NCI-H345 treated with DMSO at 0.1 percent for 48 hours (cell line): Measurements from ENCODE around the gene VAPA.

Source experiments
- DNase-seq: peaks from one replicate; lab custom pipeline; 2025; ENCODE audit not compliant: unreplicated experiment; lab: John Stamatoyannopoulos, UW

Gene VAPA

DNA sequence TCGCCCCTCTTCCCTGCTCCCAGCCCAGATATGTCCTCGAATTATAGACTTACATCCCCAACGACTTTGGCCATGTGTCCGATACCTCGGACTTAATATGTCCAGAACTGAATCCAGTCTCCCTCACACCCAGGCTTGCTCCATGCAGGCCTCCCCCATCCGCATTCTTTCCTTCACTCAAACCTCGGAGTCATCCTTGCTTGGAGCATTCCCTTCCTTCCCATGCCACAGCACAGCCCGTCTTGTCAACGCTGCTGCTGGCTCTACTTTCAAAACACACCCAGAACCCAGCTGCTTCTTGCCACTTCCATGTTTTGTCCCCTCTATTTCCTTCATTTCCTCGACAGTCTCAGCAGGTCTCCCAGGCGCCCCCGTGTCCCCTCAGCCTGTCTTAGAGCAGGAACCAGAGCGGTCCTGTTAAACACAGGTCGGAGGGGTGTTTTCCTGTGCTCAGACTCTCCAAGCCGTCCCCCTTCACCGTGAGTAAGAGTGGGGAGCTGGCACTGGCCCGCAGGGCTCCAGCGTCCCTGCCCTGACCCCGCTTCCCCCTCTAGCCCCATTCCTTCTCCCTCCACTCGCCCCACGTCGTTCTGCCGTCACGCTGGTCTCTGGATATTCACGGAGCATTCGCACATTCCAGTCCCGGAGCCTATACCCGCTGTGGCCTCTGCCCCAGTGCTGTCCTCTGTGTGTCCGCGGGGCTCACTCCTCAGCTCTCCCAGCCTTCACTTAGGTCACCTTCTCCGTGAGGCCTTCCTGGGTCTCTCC lies 54.4 kb downstream of the VAPA start:
- DNase-seq: no peak

DNA sequence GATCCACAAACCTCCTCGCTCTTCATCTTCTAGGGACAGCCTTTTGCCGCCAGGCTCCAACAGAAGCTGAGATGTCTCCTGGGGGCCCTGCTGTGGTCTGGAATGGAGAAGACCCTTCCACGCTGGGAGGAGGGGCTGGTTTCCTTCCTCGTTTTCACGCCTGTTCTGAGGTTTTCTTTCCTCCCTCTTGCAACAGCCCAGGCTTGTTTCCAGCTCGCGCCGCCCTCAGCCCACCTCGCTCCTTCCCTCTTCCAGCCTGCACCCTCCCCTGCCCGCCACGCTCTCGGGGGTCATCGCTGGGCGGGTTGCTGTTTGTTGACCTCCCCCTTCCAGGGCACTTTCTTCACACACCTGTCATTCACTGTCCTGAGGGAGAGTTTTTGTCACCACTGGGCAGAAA lies 55.4 kb downstream of the VAPA start:
- no peak for DNase-seq

DNA sequence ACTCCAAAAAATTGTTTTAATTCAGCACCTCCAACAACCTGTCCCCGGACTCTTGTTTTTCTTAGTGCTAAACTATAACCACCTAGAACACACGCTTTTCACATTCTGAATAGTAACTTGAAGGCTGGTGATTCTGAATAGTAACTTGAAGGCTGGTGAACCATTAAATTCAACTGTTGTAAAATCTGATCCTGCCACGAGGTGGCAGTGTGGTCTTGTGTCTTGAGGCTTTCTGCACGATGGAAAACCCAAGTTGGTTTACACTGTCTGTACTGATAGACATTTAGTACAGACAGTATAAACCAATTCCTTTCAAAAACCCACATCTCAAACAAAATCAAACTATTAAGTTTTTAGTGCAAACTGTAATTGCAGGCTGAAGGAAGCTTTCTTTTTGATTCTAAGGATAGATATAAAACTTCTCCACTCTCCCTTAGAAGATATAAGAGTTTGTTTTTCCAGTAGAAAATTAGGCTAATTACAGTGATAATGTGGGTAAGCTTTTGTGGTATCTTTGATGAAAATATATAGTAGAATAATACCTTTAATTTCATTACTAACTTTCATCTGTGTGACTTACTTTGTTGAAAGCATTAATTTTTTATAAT lies 57.6 kb downstream of the VAPA start:
- DNase-seq: peak; percentile 82

DNA sequence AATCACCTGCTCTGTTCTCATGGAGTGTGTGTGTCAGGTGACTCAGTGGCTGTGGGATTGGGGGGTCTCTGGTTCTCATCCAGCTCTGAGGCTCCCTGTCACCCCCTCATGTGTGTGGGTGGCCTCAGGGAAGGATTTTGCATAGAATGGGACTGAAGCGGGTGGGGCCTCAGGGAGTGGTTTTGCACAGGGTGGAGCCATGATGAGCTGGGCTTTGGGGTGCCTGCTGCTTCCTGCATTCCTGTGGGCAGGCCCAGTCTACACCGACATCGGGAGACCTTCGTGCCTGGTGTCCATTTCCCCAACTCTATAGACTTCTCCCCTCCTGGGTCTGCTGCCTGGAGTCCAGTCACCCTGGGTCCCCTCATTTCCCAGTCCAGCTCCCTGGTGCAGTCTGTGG lies 59.7 kb downstream of the VAPA start:
- DNase-seq: no peak

DNA sequence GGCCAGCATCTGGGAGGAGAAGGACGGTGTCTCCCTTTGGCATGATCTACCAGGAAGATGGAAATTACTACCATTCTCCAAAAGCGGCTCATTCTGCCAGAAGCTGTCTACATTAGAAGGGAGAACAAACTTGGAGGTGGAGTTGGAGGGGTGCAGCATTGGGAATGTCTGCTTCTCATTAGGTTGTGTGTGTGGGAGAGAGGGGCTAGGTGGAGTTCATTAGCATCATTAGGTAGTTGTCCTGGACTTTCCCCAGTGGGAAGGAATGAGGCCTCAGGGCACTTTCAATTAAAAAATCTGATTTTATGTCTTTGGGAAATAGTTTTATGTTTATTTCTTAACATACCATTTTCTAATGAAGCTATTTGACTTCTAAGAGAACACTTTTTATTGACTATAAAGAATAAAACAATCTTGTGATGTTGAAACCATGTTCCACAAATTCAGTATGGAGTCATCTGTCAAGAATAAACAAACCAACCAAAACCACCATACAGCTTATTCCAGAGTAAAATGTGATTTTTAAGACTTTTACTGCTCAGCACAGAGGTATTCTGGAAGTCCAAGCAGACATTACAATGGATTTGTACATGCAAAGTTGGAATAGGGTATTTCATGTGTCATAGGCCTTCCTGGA lies 60.6 kb downstream of the VAPA start:
- DNase-seq: no peak

DNA sequence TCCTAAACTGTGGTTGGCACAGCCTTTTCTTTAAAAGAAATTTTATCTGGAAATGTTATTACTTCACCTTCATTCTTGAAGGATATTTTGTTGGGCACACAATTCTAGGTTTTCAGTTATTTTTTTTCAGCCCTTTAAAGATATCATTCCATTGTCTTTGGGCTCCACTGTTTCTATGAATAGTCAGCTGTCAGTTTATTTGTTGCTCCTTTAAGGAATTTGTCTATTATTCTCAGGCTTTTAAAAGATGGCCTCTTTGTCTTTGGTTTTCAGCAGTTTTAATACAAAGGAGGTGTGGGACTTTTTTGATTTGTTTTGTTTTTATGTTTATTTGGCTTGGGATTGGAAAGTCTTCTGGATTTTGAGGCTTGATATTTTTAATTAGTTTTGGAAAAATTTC lies 61.8 kb downstream of the VAPA start:
- no peak for DNase-seq

DNA sequence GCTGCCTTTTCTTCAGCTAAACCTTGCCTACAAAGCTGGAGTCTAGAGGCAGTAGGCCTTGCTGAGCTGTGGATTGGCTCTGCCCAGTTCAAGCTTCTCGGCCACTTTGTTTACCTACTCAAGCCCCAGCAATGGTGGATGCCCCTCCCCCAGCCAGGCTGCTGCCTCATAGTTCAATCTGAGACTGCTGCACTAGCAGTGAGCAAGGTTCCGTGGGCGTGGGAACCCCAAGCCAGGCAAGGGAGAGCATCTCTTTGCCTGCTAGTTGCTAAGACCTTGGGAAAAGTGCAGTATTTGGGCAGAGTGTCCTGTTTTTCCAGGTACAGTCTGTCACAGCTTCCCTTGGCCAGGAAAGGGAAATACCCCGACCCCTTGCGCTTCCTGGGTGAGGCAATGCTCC lies 68.9 kb downstream of the VAPA start:
- no peak for DNase-seq

DNA sequence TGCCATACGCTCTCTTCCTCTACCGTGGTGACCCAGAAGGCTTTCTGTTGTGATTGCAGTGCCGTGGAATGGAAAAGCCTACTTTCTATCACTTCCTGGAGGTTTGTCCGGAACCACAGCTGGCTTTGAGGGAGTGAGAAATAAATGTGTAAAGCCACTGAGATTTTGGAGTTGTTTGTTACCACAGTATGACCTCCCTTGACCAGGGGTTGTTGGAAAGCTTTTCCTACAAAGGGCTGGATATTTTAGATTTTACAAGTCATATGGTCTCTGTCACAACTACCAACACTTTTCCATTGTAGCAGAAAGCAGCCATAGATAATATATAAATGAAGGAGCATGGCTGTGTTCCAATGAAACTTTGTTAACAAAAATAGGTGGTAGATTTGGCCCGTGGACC lies 70.3 kb downstream of the VAPA start:
- no peak for DNase-seq

DNA sequence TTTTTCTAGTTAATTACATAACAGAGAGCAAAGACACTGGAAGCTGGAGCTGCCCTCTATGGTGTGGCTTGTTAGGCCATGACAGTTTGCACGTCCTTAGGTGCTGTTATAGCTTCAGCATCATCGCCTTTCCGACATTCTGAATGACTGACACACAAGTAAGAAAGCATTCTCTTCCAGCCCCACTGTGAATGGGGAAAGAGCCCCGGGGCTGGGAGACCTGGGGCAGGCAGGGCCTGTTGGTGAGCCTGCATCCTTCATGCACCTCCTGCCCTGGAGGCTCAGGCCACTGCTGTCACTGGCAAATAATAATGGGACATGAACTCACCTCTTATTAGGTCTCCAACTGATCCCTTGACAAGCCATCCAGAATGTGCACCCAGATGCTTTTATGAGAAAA lies 71.8 kb downstream of the VAPA start:
- DNase-seq: no peak

DNA sequence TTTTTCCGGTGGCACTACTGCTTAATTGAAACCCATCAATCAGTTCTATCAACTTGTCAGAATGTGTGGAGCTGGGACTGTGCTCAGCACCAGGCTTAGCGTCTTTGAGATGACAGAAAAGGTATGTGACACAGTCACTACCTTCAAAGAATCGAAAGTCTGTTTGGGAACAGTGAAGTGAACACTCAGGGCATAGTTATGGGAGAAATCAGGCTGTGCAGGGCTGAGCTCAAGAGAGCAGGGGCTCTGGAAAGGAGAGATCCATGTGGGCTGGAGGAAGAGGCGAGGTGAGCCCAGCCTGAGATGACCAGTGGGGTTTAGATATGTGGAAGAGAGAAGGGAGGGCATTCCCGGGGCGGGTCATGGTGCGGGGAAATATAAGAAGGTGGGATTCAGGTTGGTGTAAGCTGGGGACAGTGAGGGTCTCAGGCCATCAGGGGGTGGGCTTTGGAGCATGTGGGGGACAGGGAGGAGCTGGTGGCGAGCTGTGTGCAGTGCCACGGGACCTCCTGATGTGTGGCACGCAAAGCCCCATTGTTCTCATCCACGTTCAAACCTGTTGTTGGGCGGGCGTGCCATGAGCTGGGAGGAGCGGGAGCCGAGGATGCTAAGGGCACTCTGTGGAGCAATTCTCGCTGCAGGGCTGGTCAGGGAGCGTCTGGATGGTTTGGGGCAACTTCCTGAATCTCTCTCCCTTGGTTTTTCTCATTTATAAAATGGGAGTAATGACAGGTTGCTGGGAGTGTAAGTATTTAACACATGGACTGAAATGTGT lies 72.5 kb downstream of the VAPA start:
- DNase-seq: no peak

DNA sequence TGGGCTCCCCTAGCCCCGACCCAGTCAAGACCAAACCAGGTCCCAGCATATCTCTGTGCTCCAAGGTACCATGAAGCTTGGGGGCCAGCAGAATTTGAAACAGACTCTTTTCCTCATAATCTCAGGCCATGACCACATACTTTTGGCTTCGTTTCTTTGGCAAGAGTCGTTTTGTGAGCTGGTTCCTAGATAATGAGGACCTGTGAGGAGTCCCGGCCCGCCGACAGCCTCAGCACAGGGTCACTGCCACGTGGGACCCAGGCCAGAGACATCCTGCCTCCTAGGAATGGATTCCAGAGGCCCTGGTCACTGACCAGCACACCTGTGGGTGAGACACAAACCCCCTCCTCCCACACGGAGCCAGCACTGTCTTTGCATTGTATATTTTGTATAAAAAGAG lies 73.5 kb downstream of the VAPA start:
- no peak for DNase-seq

DNA sequence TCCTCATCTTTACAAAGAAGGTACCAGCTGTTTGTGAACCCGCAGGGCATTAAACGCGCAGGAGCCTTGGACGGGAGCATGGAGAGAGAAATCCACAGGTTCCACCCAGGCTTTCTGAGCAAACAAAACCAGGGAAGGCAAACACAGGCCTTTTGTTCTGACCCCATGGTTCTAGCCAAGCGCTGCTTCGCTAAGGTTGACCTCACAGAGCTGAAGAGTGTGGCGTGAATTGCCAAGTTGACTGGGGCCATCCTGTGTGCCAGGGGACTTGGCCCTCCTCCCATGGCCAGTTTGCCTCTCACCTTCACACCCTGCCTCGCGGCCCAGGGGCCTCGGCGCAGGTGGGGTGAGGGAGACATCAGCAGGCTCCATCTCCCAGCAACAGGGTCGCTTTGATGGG lies 74.1 kb downstream of the VAPA start:
- peak; percentile 67 for DNase-seq

DNA sequence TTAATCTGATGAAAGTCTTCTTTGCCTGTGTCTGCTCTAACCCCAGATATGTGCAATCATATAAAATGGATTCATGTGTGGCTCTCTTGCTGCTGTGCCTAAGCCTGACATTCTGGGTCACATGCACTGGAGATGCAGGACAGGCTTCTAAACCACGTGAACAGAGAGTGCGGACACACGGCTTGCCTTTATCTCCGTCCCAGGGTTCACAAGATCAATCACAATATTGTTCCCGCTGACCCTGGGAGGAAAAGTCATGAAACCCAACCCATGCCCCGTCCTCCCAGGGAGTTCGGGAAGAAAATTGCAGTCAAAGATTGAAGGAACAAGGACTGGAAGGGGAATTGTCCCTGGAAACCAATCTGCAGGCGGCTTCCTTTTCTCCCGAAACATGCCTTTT lies 74.8 kb downstream of the VAPA start:
- DNase-seq: no peak

DNA sequence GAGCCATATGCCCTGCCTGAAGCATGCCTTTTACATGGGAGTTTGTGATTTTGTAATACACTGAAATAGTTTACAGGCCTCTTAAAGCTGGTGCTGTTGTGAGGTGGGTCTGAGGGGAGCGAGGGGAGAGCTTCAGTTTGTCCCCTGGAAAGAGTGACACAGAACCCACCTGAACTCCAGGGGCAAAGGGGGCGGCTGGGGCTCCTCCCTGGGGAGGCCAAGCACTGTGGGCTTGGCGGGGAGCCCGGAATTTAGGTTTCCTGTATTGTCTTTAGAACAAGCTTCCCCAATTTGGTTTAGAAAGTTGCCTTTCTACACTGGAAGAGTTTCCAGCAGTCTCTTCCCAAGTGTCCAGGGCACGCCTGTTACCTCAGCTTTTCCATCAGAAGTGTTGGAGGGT lies 75.7 kb downstream of the VAPA start:
- DNase-seq: no peak

DNA sequence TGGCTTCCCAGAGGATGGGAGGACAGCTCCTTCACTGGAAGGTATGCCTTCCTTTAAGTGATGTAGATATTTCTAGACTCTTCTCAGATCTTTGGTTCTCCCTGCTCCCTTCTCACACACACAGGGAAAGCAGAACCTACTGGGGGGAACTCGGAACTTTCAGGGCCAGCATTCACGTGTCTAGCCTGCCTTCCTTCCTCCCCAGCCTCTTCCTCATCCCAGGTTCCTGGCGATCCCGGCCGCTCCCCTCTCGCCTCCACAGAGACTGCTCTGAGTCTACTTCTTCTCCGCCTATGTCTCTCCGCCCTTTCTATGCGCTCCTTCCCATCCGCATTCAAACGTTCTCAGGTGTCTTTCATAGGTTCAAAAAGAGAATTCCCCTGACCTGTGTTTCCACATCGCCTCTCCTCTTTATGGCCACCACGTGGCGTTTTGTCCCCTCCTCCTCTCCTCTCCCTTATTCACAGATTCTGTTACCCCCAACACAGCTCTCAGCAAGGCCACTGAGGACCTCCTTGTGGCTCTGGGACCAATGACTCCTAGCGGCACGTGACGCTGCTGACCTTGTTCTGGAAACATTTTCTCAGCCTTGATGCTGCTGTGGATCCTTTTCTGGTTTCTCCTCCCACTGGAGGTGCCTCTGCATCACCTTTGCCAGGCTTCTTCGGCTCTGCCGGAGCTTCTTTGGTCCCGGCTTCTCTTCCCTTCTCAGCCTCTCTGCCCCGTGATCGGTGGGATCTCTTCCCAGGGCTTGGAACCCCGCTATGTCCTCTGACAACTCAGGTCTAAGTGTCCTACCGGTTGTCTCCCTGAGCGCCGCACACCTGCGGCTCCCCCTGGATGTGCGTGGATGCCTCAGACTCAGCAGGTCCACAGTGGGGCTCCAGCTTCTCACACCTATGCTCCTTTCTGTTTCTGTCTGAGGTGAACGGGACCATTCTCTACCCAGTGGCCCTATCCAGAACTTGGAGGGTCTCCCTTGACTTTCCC lies 77.5 kb downstream of the VAPA start:
- no peak for DNase-seq

DNA sequence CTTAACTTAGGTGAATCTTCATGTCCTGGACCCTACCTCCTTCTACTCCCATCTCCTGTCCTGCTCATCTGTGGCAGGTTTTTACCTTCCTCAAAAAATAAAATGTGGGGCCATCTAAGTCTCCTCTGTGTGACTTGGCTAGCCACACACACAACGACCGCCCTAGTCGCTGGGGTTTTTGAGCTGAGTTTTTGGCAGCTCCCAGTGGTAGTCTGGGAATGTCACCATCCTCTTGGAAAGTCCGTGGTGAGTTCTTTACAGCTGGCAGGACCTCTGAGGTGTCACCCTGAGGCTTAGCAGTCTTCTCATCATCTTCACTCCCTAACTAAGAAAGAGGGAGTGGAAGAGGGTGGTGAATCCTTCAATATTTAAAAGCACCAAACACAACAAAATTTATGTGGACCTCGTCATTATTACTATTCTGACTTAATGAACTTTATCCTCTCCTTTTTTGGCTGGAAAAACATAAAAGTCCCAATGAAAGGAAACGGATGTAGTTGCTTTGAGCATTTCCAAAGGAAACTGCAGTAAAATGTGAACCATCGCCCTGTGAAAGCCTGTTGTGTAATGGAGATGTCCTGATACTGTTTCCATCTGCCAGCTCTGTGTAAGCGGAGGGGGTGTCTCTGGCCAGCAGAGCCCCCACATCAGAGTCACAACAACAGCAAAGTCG lies 78.6 kb downstream of the VAPA start:
- DNase-seq: no peak

DNA sequence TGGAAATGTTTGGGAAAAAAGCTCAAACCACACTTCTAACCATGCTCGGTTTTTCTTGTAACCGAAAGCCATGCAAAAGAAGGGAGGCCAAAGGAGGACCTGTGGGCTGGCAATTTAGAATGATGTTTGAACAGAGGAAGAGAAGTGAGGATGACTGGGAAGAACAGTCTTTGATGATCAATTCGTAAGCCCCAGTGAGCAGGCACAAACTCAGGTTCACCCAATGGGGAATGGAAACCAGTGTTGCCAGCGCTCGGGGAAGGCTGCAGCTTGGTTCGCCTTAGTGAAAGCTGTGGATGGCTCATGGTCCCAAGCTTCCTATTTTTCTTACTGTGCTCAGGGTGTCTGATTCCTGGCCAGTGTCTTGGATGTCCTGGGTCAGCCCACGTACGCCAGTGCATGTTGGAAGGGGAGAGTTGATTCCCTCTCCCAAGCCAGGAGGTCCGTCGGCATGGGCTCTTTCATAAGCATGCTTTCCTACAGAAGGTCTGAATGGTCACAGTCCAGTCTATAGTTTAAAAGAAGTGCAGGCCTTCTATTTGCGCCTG lies 79.2 kb downstream of the VAPA start:
- no peak for DNase-seq

DNA sequence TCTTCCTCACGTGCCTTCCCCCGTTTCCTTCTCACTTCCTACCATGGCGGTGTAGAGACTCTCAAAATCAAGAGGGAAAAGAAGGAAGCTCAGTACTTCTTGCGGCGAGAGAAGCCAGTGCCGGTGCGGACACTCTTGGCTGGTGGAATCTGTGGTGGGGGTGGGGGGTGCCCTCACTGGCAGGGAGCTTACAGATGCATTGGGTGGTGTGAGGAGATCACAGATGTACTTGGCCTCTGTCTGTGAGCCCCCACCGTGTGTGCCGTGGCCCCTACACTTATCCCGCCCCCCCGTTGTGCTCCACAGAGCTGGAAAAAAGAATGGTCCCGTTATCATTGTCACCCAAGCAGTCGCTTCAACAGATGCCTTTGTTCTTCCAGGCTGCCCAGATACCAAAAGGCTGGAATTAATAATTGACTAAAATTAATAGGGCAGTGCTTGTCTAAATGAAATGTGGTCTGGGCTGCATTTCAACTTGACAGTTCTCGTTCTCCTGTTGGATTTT lies 79.8 kb downstream of the VAPA start:
- DNase-seq: no peak

DNA sequence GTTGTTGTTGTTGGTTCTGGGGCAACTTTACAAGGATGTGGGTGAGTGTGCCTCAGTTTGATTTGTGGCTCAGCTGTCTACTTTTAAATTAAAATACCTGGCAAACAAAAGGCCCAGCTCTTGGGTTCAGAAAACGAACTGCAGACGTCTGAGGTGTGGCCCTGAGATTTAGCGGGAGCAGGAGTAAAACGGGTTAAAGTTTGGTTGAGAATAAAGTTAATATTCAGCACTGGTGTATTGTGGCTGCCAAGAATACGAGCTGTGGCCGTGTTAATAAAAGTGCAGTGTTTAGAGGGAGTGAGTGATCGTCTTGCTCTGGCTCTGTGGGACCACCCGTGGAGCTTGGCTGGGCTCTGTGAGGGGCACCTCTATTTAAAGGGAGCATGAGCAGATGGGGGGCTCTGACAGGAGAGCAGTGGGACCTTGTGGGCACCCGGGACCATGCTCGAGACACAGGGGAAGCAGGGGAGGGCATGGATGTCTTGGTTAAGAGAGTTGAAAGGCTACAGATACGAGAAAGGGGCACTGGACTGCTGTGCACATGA lies 80.3 kb downstream of the VAPA start:
- no peak for DNase-seq
